Tibial nerve (tissue), 4 donors: Measurements from ENCODE around the gene OSBPL8.

Experiments used
- CTCF ChIP-seq, 5 experiments: fragments of 200-600 bp in 3 of 5; fragments of 450-650 bp in 2 of 5; sonication (generic) in 3 of 5; IDR thresholded peaks; one replicate each; pipeline ENCODE4 v1.5.1; 2016 to 2019; ENCODE audit warnings: antibody characterized with exemption in 5 of 5, mild to moderate bottlenecking in 3 of 5, moderate library complexity in 2 of 5
- EP300 ChIP-seq, 2 donors: sonication (generic); formaldehyde crosslinking; IDR thresholded peaks; one replicate each; pipeline ENCODE4 v1.6.1; 2017; ENCODE audit warnings: antibody characterized with exemption in 2 of 2, mild to moderate bottlenecking in 1 of 2
- POLR2A ChIP-seq, 2 donors: fragments of 450-650 bp; IDR thresholded peaks; one replicate each; pipeline ENCODE4 v1.6.1; 2017; ENCODE audit warnings: antibody characterized with exemption in 2 of 2, mild to moderate bottlenecking in 2 of 2, moderate library complexity in 2 of 2

GRCh38 chr12:76548222-76548837, 11.2 kb downstream of the OSBPL8 start:
- TF ChIP-seq CTCF (IDR thresholded peaks at IDR 0.05): no peak
- TF ChIP-seq POLR2A (IDR thresholded peaks at IDR 0.05): no peak
- no peak for TF ChIP-seq EP300 (IDR thresholded peaks at IDR 0.05)
